HG03442 (cell line): ENCODE measurements around the gene INO80.
A peak's percentile ranks its signal among the peaks of the same experiment; 100 is the strongest.
"Not testable (repeated sequence)": the region's sequence is repeated elsewhere in the genome, so short reads cannot be mapped to it uniquely, and the experiment has no call there.

Source experiments
- ATAC-seq: cut with Tn5 transposase; IDR thresholded peaks from one replicate; pipeline ENCODE4 v1.9.1; 2021; ENCODE audit warnings: mild to moderate bottlenecking, moderate library complexity; ENCODE audit not compliant: unreplicated experiment

The INO80 gene, protein sequence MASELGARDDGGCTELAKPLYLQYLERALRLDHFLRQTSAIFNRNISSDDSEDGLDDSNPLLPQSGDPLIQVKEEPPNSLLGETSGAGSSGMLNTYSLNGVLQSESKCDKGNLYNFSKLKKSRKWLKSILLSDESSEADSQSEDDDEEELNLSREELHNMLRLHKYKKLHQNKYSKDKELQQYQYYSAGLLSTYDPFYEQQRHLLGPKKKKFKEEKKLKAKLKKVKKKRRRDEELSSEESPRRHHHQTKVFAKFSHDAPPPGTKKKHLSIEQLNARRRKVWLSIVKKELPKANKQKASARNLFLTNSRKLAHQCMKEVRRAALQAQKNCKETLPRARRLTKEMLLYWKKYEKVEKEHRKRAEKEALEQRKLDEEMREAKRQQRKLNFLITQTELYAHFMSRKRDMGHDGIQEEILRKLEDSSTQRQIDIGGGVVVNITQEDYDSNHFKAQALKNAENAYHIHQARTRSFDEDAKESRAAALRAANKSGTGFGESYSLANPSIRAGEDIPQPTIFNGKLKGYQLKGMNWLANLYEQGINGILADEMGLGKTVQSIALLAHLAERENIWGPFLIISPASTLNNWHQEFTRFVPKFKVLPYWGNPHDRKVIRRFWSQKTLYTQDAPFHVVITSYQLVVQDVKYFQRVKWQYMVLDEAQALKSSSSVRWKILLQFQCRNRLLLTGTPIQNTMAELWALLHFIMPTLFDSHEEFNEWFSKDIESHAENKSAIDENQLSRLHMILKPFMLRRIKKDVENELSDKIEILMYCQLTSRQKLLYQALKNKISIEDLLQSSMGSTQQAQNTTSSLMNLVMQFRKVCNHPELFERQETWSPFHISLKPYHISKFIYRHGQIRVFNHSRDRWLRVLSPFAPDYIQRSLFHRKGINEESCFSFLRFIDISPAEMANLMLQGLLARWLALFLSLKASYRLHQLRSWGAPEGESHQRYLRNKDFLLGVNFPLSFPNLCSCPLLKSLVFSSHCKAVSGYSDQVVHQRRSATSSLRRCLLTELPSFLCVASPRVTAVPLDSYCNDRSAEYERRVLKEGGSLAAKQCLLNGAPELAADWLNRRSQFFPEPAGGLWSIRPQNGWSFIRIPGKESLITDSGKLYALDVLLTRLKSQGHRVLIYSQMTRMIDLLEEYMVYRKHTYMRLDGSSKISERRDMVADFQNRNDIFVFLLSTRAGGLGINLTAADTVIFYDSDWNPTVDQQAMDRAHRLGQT (N-terminal part only)

DNA sequence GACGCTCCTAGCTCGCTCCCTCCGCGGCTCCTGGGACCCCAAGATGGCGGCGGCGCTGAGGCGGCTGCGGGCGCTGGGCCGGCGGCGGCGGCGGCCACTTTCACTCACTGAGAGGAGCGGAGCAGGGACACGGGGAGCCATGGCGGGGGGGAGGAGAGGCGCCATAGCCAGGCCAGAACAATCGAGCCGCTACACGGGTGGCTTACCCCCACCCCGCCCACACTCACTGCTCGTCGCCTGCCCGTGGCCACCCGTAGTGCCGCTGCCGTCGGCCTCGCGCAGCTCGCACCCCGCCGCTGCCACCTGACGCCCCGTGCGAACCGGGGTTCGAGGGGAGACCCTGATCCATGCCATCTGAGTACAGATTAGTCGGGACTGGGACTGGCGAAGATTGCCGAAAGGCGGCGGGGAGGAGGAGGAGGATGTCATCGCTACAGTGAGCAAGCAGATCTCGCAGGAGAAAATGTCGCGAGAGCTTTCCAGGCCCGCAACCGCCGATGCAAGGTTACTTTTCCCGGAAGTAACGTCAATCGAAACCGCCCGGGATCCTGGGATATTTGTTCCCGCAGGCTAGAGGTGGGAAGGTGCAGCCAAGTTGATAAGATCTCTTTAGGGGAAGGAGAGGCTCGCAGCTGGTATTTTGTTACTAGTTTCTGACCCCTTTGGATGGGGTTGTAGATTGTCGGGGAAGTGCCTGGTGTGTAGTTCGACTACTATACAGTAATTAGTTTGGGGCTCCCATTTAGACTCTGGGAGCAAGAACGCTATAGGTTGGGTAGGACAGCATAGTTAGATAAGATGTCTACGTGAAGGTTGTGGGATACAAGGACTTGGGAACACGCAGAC is at the start of gene INO80:
Gene INO80, minus strand, starts transcription at position 165 of the 846 bp plus-strand sequence. CDS start 19,970 bp downstream, outside the sequence.
- peak; percentile 72 for ATAC-seq

DNA sequence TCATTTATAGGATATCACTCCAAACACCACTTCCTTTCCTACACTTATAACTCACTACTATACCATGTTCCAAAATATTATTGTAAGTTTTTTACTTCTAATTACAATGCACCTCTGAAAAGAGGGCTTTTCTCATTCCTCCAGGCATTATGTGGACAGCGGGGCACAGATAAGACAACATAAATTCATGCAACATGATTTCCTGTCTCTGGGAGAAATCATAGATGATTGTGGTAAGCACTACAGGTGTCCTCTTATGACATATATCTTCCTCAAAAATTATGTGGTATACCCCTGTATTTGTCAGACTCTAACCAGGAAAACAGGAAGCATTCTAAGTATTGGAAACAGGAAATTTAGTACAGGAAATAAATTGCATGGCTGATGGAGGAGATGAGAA is 45.7 kb upstream of the INO80 start:
- ATAC-seq, result no peak

DNA sequence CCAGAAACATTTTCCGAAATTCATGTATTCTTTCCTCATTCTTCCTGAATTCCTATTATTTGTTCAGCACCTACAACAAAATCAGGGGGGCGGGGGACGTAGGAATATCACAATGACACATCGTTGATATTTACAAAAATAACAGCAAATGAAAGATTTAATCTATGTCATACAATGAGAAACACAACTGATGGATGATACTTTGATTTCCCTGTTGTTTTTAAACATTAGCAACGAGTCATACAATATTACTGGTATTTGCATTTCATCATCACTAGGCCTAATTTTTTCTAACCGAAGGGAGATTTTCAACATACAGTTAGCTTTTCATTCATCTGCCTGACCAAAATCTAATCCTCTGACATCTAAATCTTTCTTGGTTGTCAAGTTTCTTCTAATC is 45.3 kb upstream of the INO80 start:
- no peak for ATAC-seq

DNA sequence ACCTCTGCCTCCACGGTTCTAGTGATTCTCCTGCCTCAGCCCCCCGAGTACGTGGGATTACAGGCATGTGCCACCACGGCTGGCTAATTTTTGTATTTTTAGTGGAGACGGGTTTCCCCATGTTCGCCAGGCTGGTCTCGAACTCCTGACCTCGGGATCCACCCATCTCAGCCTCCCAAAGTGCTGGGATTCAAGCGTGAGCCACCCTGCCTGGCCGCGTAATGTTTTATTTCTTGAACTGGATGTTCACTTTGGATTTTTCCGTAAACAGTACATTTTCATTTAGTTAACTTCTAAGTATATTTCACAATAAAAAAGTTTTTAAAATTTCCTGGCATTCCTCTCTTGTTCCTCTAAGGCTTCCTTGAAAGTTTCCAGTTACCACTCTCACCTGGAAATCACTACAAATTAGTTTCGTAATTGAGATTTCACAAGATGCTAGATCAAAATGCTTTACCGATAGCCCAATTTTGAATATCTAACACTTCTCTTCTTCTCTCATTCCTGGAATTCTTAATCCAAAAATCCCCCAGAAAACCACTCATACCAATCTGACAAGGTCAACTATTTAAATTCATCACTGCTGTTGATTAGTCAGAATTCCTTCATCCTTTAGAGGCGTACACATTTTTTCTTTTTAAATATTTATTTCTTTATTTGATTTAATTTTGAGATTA is 44.7 kb upstream of the INO80 start:
- no peak for ATAC-seq

DNA sequence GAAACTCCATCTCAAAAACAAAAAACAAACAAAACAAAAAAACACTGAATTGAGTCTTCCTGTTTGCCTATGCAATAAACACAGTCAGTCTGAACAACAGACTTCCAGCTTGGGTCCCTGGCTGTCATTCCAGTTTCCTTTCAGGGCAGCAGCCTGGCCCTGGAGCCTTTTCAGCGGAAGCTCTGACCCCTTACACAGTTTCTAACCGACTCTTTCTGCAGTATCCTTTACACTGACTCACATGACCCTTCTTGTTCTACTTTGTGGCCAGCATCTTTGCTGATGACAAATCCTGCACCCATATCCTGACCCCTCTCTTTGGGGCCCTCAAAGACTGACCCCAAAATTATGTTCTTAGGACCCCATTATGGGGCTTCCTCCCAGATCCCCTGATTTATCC is 38.3 kb upstream of the INO80 start:
- no peak for ATAC-seq

DNA sequence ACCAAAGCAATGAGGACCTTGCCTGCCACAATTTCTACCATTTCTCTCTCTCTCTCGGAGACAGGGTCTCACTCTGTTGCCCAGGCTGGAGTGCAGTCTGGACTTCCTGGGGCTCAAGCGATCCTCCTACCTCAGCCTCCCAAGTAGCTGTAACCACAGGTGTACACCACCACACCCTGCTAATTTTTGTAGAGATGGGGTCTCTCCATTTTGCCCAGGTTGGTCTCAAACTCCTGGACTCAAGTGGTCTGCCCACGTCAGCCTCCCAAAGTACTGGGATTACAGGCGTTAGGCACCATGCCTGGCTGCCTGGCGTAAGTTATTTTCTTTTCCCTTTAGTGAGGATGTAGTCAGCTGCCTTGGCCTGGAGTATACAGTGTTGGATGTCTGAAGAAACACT is 37.7 kb upstream of the INO80 start:
- no peak for ATAC-seq

DNA sequence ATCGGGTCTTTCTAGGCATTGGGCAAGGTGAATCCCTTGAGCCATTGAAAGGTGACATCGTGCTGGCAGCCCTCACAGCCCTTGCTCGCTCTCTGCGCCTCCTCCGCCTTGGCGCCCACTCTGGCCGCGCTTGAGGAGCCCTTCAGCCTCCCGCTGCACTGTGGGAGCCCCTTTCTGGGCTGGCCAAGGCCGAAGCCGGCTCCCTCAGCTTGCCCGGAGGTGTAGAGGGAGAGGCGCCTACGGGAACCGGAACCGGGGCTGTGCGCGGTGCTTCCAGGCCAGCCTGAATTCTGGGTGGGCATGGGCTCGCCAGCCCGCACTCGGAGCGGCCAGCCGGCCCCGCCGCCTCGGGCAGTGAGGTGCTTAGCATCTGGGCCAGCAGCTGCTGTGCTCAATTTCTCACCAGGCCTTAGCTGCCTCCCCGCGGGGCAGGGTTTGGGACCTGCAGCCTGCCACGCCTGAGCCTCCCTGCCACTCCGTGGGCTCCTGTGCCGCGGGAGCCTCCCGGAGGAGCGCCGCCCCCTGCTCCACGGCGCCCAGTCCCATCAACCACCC is 35.4 kb upstream of the INO80 start:
- ATAC-seq, result no peak

DNA sequence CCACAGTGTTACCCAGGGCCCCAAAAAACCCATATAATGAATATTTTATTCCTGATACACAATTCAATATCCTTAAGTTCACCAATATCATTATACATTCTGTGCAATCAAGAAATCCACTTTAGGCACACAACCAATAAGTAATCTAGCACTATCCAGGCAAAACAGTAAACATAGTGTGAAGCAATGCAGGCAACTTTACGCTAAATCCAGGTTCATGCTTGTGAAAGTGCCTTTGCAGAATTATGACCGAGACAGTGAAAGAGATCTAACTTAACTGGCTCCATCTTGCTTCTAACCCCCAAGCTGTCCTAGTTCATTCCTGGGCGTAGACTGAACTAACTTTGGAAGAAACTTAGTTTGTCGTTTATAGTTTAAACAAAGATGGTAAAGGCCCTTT is 34.2 kb upstream of the INO80 start:
- no peak for ATAC-seq

DNA sequence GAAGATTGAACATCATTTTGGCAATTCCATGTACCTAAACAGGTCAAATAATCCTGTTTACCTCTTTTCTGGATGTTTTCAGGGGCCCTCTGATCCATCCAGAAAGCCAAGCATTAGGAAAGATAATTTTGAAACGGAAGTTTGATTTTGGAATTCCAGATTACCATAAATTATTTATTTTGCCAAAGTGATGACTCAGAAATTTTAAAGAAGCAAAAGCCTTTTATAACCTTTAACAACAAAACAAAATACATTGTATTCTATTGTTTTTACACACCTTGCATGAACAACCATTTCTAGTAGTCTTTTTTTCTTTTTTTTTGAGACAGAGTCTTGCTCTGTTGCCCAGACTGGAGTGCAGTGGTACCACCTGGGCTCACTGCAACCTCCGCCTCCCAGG is 32.0 kb upstream of the INO80 start:
- no peak for ATAC-seq

DNA sequence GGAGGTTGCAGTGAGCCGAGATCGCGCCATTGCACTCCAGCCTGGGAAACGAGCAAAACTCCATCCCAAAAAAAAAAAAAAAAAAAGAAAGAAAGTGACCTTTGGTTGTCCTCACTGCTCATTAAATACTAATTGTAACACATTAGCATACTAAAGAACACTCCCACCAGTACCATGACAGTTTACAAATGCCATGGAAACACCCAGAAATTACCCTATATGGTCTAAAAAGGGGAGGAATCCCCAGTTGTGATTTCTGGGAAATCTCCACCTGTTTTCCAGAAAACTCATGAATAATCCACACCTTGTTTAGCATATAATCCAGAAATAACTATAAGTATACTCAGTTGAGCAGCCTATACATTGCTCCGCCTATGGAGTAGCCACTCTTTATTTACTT is 23.5 kb upstream of the INO80 start:
- ATAC-seq, result no peak

DNA sequence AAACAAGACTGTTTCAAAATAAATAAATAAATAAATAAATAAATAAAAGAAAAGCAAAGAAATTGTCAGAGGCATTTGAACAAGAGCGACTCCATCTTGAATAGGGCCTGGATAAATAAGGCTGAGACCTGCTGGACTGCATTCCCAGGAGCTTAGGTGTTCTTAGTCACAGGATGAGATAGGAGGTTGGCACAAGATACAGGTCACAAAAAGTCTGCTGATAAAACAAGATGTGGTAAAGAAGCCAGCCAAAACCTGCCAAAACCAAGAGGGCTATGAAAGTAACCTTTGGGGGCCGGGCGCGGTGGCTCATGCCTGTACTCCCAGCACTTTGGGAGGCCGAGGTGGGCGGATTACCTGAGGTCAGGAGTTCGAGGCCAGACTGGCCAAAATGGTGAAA is 23.0 kb upstream of the INO80 start:
- ATAC-seq, result not testable (repeated sequence)

DNA sequence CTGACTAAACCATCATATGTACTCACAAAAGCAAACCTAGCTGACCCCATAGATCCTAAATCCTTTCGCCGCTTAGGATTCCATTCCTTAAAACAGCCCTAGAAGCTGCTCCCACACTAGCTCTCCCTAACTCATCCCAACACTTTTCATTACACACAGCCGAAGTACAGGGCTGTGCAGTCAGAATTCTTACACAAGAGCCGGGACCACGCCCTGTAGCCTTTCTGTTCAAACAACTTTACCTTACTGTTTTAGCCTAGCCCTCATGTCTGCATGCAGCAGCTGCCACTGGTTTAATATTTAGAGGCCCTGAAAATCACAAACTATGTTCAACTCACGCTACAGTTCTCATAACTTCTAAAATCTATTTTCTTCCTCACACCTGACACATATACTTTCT is 19.5 kb upstream of the INO80 start:
- ATAC-seq, result not testable (repeated sequence)

DNA sequence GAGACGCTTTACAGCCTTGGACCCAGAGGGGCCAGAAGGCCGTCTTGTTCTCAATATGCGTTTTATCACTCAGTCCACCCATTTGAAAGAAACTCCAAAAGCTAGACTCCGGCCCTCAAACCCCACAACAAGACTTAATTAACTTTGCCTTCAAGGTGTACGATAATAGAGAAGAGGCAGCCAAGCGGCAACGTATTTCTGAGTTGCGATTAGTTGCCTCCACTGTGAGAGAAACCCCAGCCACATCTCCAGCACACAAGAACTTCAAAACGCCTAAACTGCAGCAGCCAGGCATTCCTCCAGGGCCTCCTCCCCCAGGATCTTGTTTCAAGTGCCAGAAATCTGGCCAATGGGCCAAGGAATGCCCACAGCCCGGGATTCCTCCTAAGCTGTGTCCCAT is 17.4 kb upstream of the INO80 start:
- ATAC-seq, result no peak

DNA sequence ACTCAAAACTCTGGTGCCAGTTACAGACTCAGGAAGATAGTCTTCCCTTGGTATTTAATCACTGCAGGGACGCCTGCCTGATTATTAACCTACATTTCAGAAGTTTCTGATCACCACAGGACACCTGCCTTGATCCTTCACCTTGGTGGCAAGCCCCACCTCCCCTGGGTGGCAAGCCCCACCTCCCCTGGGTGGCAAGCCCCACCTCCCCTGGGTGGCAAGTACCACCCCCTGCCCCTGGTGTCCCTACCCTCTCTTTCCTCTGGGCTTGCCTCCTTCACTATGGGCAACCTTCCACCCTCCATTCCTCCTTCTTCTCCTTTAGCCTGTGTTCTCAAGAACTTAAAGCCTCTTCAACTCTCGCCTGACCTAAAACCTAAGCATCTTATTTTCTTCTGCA is 16.0 kb upstream of the INO80 start:
- ATAC-seq, result not testable (repeated sequence)

DNA sequence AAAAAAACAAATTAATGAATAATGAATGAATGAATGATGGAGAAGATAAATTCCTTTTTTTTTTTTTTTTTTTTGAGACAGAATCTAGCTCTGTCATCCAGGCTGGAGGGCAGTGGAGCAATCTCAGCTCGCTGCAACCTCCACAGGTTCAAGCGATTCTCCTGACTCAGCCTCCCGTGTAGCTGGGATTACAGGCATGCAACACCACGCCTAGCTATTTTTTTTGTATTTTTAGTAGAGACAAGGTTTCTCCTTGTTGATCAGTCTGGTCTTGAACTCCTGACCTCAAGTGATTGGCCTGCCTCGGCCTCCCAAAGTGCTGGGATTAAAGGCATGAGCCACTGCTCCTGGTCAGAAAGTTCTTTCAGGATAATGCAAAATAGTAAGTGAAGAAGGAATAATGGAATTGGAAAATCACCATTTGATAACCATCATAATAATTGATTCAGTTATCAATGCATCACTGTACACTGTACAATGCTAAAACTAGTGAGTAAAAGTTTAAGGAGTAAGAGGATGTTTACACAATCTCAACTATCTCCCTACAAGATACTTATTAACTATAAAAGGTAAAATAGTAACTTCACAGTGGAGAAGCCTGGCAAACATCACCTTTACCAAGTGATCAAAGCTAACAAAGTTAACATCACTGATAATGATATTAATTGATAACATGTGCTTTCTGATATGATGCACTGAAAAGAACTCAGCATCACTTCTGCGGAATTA is 12.3 kb upstream of the INO80 start:
- no peak for ATAC-seq

DNA sequence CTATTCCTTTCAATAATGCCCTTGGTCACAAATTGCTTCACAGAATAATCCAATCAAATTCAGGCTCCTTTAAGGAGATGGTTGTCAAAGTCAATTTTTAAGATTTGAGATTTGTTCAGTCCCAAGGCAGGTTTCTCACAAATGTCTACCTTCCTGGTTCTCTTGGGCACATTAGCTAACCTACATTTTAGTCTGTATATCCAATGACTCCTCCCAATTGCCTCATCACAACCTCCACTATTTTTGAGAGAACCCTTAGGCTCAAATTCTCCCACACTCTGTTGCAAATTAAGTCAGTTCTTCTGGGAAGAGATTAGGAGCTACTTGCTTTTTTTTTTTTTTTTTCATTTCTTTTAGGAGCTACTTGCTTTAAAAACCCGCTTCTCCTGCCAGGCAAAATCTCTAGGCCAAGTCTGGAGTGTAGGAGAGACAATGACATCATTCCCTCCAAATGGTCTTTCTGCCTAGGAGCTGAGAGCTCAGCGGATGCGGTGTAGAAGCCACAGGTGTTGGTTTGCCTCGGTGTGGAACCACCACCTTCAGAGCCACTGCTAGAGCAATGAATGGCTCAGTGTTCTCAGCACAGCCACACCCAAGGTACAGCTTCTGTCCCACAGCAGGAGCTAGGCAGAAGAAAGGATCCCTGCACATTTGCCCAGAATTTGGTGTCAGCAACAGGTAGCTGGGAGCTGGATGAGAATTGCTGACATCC is 10.0 kb upstream of the INO80 start:
- ATAC-seq, result no peak

DNA sequence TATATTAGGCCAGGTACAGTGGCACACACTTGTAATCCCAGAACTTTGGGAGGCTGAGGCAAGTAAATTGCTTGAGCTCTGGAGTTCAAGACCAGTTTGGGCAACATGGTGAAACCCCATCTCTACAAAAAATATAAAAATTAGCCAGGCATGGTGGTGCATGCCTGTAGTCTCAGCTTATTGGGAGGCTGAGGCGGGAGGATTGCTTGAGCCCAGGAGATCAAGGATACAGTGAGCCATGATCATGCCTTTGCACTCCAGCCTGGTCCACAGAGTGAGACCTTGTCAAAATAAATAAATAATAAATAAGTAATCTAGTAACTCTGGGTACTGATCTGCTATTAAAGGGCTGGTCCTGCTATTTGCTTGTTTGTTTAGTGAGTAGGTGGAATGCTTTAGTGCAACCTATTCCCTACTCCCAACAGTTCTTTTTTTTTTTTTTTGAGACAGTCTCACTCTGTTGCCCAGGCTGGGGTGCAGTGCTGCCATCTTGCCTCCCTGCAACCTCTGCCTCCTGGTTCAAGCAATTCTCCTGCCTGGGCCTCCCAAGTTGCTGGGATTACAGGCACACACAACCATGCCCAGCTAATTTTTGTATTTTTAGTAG is 9.1 kb upstream of the INO80 start:
- ATAC-seq, result no peak

DNA sequence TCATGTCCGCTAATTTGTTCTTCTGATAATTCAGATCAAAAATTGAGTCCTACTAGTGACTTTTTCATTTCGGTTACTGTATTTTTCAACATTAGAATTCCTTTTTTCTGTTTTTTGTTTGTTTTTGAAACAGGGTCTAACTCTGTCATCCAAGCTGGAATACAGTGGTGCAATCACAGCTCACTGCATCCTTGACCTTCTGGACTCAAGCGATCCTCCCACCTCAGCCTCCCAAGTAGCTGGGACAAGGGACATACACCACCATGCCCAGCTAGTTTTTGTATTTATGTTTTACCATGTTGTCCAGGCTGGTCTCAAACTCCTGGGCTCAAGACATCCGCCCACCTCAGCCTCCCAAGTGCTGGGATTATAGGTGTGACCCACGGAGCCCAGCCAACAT is 8.0 kb upstream of the INO80 start:
- no peak for ATAC-seq
